GM21515 (cell line): ENCODE data around the gene EFCAB5.

Experiments
- ATAC-seq: cut with Tn5 transposase; IDR thresholded peaks from one replicate; pipeline ENCODE4 v1.9.1; 2021; ENCODE audit not compliant: unreplicated experiment

The EFCAB5 gene

DNA sequence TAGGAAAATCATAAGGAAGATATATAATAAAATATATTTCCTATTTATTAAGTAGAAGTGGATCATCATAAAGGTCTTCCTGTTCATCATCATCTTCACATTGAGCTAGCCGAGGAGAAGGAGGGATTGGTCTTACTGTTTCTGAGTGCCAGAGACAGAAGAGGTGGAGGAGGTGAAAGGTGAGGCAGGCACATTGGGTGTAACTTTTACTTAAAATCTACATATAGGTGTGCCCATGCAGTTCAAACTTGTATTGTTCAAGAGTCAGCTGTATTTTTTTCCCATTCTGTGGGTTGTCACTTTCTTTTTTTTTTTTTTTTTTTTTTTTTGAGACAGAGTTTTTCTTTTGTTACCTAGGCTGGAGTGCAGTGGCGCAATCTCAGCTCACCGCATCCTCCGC, 210.0 kb downstream of the EFCAB5 start:
- no peak for ATAC-seq

DNA sequence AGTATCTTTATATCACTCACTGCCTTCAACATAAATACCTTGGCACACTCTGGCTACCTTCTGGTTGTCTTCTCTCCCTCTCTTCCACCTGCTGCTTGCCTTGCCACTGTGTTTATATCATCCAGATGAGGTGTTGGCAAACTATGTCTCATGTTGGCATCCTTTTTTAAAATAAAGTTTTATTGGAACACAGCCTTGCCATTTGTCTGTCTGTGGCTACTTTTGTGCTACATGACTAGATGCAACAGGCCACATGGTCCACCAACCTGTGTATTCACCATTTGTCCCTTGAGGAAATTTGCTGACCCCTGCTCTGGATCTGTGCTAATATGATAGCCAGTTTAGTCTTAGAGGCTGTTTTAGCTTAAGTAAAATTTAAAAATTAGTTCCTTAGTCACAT, 212.0 kb downstream of the EFCAB5 start:
- no peak for ATAC-seq

DNA sequence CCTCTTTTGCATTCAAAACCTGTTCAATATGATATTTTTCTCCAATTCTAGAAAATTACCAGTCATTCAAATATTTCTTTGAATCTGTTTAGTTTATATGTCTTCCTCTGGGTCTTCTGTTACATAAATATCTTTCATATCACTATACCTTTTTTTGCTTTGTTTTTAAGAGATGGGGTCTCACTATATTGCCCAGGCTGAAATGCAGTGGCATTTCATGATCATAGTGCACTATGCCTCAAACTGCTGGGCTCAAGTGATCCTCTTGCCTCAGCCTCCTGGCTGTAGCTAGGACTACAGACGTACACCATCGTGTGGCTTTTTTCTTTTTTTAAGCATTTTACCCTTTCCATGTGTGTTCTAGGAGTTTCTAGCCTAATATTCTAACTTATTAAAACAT, 214.0 kb downstream of the EFCAB5 start:
- no peak for ATAC-seq
